HG02798 (cell line): Measurements from ENCODE around the gene WAS.
"Not testable (repeated sequence)": the region's sequence is repeated elsewhere in the genome, so short reads cannot be mapped to it uniquely, and the experiment has no call there.

ENCODE experiments used
- ATAC-seq: cut with Tn5 transposase; IDR thresholded peaks from one replicate; pipeline ENCODE4 v1.9.1; 2021; ENCODE audit warnings: mild to moderate bottlenecking; ENCODE audit not compliant: unreplicated experiment, poor library complexity

WAS gene

GRCh38 chrX:48682795-48683194 lies 804 bp upstream of the WAS start:
- not testable (repeated sequence) for ATAC-seq

- ATAC-seq = no peak
Observed at GRCh38 chrX:48684134-48684533, 535 bp downstream of the WAS start.

- ATAC-seq = no peak
Observed at GRCh38 chrX:48685416-48685815, 1.8 kb downstream of the WAS start.

GRCh38 chrX:48688531-48689150 lies 5.0 kb downstream of the WAS start:
- no peak for ATAC-seq

GRCh38 chrX:48689208-48689920 lies 5.8 kb downstream of the WAS start:
- ATAC-seq = no peak

GRCh38 chrX:48691746-48692145 lies 8.1 kb downstream of the WAS start:
- ATAC-seq = not testable (repeated sequence)

- no peak for ATAC-seq
Observed at GRCh38 chrX:48694776-48695533, 11.4 kb downstream of the WAS start.

- no peak for ATAC-seq
Observed at GRCh38 chrX:48695534-48695896, 11.9 kb downstream of the WAS start.

- peak; percentile 1 for ATAC-seq
Observed at GRCh38 chrX:48695925-48696300, 12.3 kb downstream of the WAS start.

GRCh38 chrX:48696301-48696908 lies 12.8 kb downstream of the WAS start, which contains the start of gene SUV39H1:
Gene SUV39H1, plus strand, starts transcription at chrX:48696734. Its CDS starts 51 bp downstream, at chrX:48696785.
- ATAC-seq = peak; percentile 91

- peak; percentile 14 for ATAC-seq
Observed at GRCh38 chrX:48696909-48697727, 13.5 kb downstream of the WAS start.

- no peak for ATAC-seq
Observed at GRCh38 chrX:48698306-48698705, 14.7 kb downstream of the WAS start.

GRCh38 chrX:48700246-48700645 lies 16.6 kb downstream of the WAS start:
- ATAC-seq = no peak

- no peak for ATAC-seq
Observed at GRCh38 chrX:48700951-48701653, 17.5 kb downstream of the WAS start.

- no peak for ATAC-seq
Observed at GRCh38 chrX:48702032-48702431, 18.4 kb downstream of the WAS start.

GRCh38 chrX:48702716-48703115 lies 19.1 kb downstream of the WAS start:
- no peak for ATAC-seq

GRCh38 chrX:48703228-48703627 lies 19.6 kb downstream of the WAS start:
- ATAC-seq = no peak

- no peak for ATAC-seq
Observed at GRCh38 chrX:48703642-48704481, 20.3 kb downstream of the WAS start.

- no peak for ATAC-seq
Observed at GRCh38 chrX:48705871-48706270, 22.3 kb downstream of the WAS start.
